Muscle layer of duodenum (tissue), 2 donors: Measurements from ENCODE around the gene AKR1C8.
"Not testable (repeated sequence)": the region's sequence is repeated elsewhere in the genome, so short reads cannot be mapped to it uniquely, and the experiment has no call there.

ENCODE experiments used
- H3K27ac ChIP-seq: one replicate; pipeline ENCODE4 v1.7.0; 2013; ENCODE audit warnings: mild to moderate bottlenecking, low read length
- H3K27me3 ChIP-seq: one replicate; pipeline ENCODE4 v1.7.0; 2013; ENCODE audit warnings: low read depth, mild to moderate bottlenecking, control low read depth, low read length
- H3K36me3 ChIP-seq, 2 donors: one replicate each; pipeline ENCODE4 v1.7.0; 2013; ENCODE audit warnings: low read length in 2 of 2, control low read depth in 1 of 2, mild to moderate bottlenecking in 1 of 2; ENCODE audit not compliant: insufficient read depth in 2 of 2, control insufficient read depth in 1 of 2
- H3K4me1 ChIP-seq, 2 donors: one replicate each; pipeline ENCODE4 v1.7.0; 2013; ENCODE audit warnings: low read length in 2 of 2, mild to moderate bottlenecking in 2 of 2, control low read depth in 1 of 2, moderate library complexity in 1 of 2; ENCODE audit not compliant: insufficient read depth in 2 of 2, control insufficient read depth in 1 of 2
- H3K4me3 ChIP-seq, 2 donors: one replicate each; pipeline ENCODE4 v1.7.0; 2013; ENCODE audit warnings: low read length in 2 of 2, low read depth in 1 of 2, mild to moderate bottlenecking in 1 of 2
- H3K9me3 ChIP-seq, 2 donors: one replicate each; pipeline ENCODE4 v1.7.0; 2013; ENCODE audit warnings: low read length in 2 of 2, control low read depth in 1 of 2, mild to moderate bottlenecking in 1 of 2; ENCODE audit not compliant: control insufficient read depth in 1 of 2
- donor health status: healthy.

Gene AKR1C8

DNA sequence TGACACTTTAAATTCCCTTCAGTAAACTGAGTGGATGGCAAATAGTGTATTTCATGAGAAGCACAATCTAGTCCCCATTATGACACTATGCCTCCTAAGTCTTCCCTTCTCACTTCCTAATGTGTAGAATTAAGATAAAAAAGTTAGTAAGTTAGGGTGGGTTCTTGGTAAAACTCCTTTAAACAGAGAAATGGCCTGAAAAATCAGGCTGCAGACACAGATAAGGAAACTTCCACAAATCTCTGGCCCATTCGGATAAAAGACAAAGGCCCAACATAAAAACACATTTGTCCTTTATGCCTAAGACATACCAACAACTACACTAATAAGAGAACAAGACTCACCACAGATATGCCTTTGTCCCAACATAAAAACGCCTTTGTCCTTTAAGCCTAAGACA is 21.5 kb downstream of the AKR1C8 start:
- Histone ChIP-seq H3K36me3 (no peaks in the 10 kb centered on the region), H3K27me3 (no peaks in the 10 kb centered on the region), H3K9me3 (peaks cover 20 to 32% of the 10 kb centered on the region in 2 donors), H3K4me3 (no peak overlapping the region), H3K27ac (no peak overlapping the region), H3K4me1 (no peaks in the 10 kb centered on the region)

DNA sequence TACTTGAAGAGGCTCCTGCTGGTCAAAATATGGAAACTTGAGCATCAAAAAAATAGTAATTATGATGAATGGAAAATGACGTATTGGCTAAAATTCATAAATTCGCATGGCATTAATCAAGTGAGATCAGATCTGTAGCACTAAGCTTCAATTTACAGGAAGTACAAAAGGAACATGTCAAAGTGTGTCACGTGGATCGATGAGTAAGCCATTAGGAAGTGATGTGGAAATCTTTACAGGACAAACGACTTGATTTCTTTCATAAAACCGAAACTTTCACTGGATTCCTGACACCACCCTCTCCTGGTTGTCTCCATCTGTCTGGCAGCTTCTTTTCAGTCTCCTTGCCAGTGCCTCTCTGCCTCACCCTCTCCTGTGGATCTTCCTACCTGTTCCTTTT is 25.8 kb downstream of the AKR1C8 start:
- Histone ChIP-seq H3K9me3 (peaks cover 6 to 11% of the 10 kb centered on the region in 2 donors), H3K27me3 (no peaks in the 10 kb centered on the region), H3K4me3 (no peak overlapping the region), H3K4me1 (no peaks in the 10 kb centered on the region), H3K36me3 (no peaks in the 10 kb centered on the region), H3K27ac (no peak overlapping the region)

DNA sequence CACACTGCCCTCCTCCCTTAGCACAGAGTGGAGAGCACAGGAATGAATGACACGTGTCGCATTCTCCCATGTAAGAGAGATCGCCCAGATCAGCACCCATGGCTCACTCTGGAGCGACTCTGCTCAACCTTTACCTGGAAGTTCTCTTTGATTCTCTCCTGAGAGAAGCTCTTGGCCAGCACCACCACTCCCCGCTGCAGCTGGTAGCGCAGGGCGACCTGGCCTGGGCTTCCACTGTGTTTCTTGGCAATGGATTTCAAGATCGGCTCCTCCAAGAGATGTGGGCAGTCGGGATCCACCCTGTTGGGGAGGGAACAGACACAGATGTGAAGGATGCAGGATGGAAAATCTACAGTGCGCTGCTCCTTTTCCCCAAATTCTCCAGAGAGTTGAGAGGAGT is 27.4 kb downstream of the AKR1C8 start:
- Histone ChIP-seq H3K27ac (no peak overlapping the region), H3K4me3 (no peak overlapping the region), H3K9me3 (peaks cover 3 to 6% of the 10 kb centered on the region in 2 donors), H3K4me1 (no peaks in the 10 kb centered on the region), H3K27me3 (no peaks in the 10 kb centered on the region), H3K36me3 (no peaks in the 10 kb centered on the region)

DNA sequence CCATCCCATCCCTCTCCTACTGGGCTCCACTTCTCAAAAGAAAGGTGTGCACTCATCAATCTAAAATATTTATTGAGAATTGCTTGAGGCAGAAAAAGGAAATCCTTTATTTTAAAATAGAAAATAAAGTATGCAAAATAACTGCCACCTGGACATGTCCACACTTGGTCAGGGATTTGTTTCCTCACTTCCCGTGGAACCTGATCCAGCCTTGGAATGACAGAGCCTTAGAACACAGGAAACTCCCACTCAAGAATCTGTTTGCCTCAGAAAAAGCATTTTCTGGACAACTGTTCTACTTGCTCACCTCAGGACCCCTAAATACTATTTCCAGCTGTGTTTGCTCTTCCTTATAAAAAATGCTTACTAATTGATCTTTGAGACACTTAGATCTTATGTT is 29.0 kb downstream of the AKR1C8 start:
- no peaks in the 10 kb centered on the region for H3K27me3 ChIP-seq
- H3K4me3 ChIP-seq: no peak overlapping the region
- H3K36me3 ChIP-seq: no peaks in the 10 kb centered on the region
- no peak overlapping the region for H3K27ac ChIP-seq
- no peaks in the 10 kb centered on the region for H3K4me1 ChIP-seq
- H3K9me3 ChIP-seq: peaks cover 0 to 2% of the 10 kb centered on the region in 2 donors

DNA sequence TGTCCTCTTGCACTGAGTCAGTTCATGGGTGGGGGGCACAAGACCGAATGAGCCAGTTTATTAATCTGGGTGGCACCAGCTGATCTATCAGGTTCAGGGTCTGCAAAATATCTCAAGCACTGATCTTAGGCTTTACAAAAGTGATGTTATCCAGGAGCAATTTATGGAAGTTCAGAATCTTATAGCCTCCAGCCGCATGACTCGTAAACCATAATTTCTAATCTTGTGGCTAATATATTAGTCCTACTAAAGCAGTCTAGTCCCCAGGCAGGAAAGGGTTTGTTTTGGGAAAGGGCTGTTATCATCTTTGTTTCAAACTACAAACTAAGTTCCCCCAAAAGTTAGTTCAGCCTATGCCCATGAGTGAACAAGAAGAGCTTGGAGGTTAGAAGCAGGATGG is 33.9 kb downstream of the AKR1C8 start:
- Histone ChIP-seq H3K9me3 (peaks cover 0 to 2% of the 10 kb centered on the region in 2 donors), H3K36me3 (no peaks in the 10 kb centered on the region), H3K4me1 (no peaks in the 10 kb centered on the region), H3K27ac (no peak overlapping the region), H3K27me3 (no peaks in the 10 kb centered on the region), H3K4me3 (no peak overlapping the region)

DNA sequence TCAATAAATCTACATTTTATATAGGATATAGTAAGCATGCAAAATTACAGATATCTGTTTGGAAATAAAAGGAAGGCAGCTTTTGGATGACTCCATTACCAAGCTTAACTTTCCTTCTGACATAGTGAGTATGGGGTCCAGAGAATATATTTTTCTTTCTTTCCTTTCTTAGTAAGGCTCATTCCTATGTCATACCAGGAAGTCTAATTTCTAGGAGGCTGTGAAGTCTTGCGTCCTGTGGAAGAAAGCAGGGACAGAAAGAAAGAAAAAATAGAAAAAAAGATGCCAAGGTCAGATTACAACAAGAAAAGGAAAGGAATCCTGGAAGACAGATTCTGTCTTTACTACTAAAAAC is 36.3 kb downstream of the AKR1C8 start:
- Histone ChIP-seq H3K4me1 (no peaks in the 10 kb centered on the region), H3K27me3 (no peaks in the 10 kb centered on the region), H3K4me3 (no peak overlapping the region), H3K9me3 (peaks cover 0 to 2% of the 10 kb centered on the region in 2 donors), H3K36me3 (no peaks in the 10 kb centered on the region), H3K27ac (peak overlapping the region; percentile 31)

DNA sequence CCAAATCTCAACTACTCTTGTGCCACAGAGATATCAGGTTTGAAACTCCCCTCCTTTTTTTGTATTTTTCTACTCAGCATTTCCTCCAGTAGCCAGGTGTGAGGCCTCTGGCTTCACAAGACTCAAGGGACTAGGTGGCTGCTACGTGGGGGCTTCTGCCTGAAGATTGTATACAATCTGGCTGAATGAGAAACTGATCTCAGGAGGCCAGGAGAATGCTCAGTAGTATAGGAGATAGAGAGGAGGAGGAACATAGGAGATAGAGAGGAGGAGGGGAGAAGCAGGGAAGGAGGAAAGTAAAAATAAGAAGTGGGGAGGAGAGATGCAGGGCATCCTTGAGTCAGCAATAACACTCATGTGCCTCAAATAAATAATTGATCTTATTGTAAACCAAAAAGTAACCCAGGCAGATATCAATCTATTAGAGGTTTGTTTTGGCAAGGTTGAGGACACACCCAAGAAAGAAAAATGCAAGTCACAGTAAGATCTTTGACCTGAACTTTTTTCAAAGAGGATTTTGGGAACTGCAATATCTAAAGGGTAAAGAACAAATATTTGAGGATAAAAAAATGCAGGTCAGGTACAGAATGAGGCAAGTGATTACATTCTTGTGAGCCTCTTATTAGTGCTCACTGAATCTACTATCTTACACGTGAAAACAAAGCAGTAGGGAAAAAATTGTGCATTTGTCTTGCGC is 36.8 kb downstream of the AKR1C8 start:
- no peaks in the 10 kb centered on the region for H3K27me3 ChIP-seq
- H3K27ac ChIP-seq: peak overlapping the region; percentile 31
- no peaks in the 10 kb centered on the region for H3K4me1 ChIP-seq
- H3K9me3 ChIP-seq: peaks cover 0 to 2% of the 10 kb centered on the region in 2 donors
- no peaks in the 10 kb centered on the region for H3K36me3 ChIP-seq
- H3K4me3 ChIP-seq: no peak overlapping the region

DNA sequence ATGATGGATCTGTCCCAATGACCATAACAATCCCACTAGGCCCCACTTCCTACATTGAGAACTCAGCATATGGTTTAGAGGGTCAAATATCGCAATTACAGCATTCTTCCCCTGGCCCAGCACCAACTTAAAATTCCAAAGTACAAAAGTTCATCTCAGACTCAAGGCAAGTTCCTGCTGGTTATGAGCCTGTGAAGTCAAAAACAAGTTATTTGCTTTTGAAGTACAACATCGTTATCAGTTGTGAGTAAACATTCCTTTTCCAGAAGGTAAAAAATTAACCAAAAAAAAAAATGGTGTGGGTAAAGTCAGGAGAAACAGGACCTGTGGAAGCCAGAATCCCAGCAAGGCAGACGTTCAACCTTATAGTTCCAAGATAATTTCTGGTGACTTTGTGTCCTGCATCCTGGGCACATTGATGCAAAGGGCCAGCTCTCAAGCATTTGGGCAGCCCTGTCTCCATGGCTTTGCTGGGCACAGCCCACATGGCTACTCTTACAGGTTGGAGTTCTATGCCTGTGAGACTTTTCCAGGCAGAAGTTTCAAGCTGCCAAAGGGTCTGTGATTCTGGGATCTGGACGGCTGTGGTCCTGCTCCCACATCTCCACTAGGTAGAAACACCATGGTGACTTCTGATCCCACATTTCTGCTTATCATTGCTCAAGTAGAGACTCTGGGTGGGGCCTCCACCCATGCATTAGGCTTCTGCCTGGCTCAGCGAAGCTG is 37.5 kb downstream of the AKR1C8 start:
- Histone ChIP-seq H3K36me3 (no peaks in the 10 kb centered on the region), H3K4me3 (no peak overlapping the region), H3K4me1 (no peaks in the 10 kb centered on the region), H3K27ac (peak overlapping the region; percentile 27), H3K27me3 (no peaks in the 10 kb centered on the region), H3K9me3 (peaks cover 0 to 2% of the 10 kb centered on the region in 2 donors)

DNA sequence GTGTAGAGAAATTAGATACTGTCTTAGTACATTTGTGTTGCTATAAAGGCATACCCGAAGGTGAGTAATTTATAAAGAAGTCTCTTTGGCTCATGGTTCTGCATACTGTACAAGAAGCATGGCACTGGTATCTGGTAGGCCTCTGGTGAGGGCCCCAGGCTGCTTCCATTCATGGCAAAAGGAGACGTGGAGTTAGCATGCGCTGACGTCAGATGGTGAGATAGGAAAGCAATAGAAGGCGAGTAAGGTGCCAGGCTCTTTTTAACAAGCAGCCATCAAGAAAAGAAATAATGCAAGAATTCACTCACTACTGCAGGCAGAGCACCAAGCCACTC is 38.1 kb downstream of the AKR1C8 start:
- Histone ChIP-seq H3K4me1 (no peaks in the 10 kb centered on the region), H3K9me3 (peaks cover 0 to 2% of the 10 kb centered on the region in 2 donors), H3K36me3 (no peaks in the 10 kb centered on the region), H3K4me3 (no peak overlapping the region), H3K27me3 (no peaks in the 10 kb centered on the region), H3K27ac (no peak overlapping the region)

DNA sequence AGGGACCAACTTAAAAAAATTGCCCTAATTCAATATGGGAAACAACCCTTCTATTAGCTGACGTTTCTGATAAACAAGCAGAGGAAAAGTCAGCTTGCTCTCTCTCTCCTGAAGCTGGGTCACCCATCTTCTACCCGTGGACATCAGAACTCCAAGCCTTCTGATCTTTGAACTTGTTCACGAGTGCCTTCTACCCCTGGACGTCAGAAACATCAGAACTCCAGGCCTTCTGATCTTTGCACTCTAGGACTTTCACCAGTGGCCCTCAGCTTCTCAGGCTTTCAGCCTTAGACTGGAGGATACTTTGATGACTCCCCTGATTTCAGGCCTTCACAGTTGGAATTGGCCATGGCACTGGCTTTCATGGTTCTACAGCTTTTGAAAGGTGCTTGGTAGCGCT is 41.8 kb downstream of the AKR1C8 start:
- no peak overlapping the region for H3K4me3 ChIP-seq
- H3K36me3 ChIP-seq: no peaks in the 10 kb centered on the region
- H3K9me3 ChIP-seq: peaks cover 0 to 1% of the 10 kb centered on the region in 2 donors
- H3K4me1 ChIP-seq: no peaks in the 10 kb centered on the region
- no peak overlapping the region for H3K27ac ChIP-seq
- H3K27me3 ChIP-seq: no peaks in the 10 kb centered on the region

DNA sequence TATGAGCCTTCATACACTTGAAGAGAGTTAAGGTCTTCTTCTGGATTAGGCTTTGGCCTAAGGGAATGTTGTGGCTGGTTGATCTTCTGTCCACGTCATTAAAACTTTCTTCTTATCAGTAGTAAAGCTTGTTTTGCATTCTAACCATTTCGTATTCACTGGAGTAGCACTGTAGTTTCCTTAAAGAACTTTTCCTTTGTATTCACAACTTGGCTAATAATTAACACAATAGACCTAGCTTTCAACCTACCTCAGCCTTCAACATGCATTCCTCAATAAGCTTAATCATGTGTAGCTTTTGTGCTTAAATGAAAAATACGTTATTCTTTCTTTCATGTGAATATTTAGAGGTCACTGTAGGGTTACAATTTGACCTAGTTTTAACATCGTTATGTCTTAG is 42.8 kb downstream of the AKR1C8 start:
- Histone ChIP-seq H3K27me3 (no peaks in the 10 kb centered on the region), H3K9me3 (peaks cover 0 to 7% of the 10 kb centered on the region in 2 donors), H3K4me1 (no peaks in the 10 kb centered on the region), H3K4me3 (no peak overlapping the region), H3K36me3 (no peaks in the 10 kb centered on the region), H3K27ac (no peak overlapping the region)

DNA sequence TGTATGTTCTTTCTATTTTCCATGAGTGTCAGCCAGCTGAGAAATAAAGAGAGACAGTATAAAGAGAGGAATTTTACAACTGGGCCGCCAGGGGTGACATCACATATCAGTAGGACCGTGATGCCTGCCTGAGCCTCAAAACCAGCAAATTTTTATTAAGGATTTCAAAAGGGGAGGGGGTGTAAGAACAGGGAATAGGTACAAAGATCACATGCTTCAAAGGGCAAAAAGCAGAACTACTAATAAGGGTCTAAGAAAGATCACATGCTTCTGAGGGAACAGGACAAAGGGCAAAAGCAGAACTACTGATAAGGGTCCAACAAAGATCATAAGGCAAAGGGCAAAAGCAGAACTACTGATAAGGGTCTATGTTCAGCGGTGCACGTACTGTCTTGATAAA is 47.3 kb downstream of the AKR1C8 start:
- not testable (repeated sequence) for H3K4me3 ChIP-seq, H3K36me3 ChIP-seq, H3K27ac ChIP-seq, H3K4me1 ChIP-seq, H3K27me3 ChIP-seq
- H3K9me3 ChIP-seq: peaks cover 0 to 16% of the 10 kb centered on the region in 2 donors
